ENCODE data around the gene SNPH.
A peak's percentile ranks its signal among the peaks of the same experiment; 100 is the strongest.

SNPH gene

GRCh38 chr20:1287306-1287705 is 21.2 kb downstream of the SNPH start:
- no peak for TF ChIP-seq POLR2A (IDR thresholded peaks at IDR 0.05; ENCODE audit: low read depth, low read length)
- DNase-seq (ENCODE audit: insufficient read length, low spot score) (no peak), FAIRE-seq (no peak)

- FAIRE-seq (no peak), DNase-seq (ENCODE audit: insufficient read length, low spot score) (no peak)
- TF ChIP-seq POLR2A (IDR thresholded peaks at IDR 0.05; ENCODE audit: low read depth, low read length), result no peak
These were observed 21.9 kb downstream of the SNPH start for GRCh38 chr20:1287787-1288569.

GRCh38 chr20:1291191-1291741 is 25.2 kb downstream of the SNPH start:
- no peak for TF ChIP-seq POLR2A (IDR thresholded peaks at IDR 0.05; ENCODE audit: low read depth, low read length)
- no peak for FAIRE-seq
- DNase-seq (ENCODE audit: insufficient read length, low spot score), result no peak

- TF ChIP-seq POLR2A (IDR thresholded peaks at IDR 0.05; ENCODE audit: low read depth, low read length), result no peak
- DNase-seq (ENCODE audit: insufficient read length, low spot score), result no peak
- FAIRE-seq, result no peak
These were observed 26.5 kb downstream of the SNPH start for GRCh38 chr20:1292620-1293019.

GRCh38 chr20:1293641-1294379 is 27.7 kb downstream of the SNPH start:
- FAIRE-seq (no peak), DNase-seq (ENCODE audit: insufficient read length, low spot score) (no peak)
- TF ChIP-seq POLR2A (IDR thresholded peaks at IDR 0.05; ENCODE audit: low read depth, low read length), result no peak

GRCh38 chr20:1294497-1294896 is 28.4 kb downstream of the SNPH start:
- FAIRE-seq (no peak), DNase-seq (ENCODE audit: insufficient read length, low spot score) (no peak)
- TF ChIP-seq POLR2A (IDR thresholded peaks at IDR 0.05; ENCODE audit: low read depth, low read length), result no peak

- no peak for DNase-seq (ENCODE audit: insufficient read length, low spot score)
- TF ChIP-seq POLR2A (IDR thresholded peaks at IDR 0.05; ENCODE audit: low read depth, low read length), result no peak
- no peak for FAIRE-seq
These were observed 29.3 kb downstream of the SNPH start for GRCh38 chr20:1295276-1295930.

- no peak for DNase-seq (ENCODE audit: insufficient read length, low spot score)
- TF ChIP-seq POLR2A (IDR thresholded peaks at IDR 0.05; ENCODE audit: low read depth, low read length), result no peak
- FAIRE-seq, result no peak
These were observed 30.1 kb downstream of the SNPH start for GRCh38 chr20:1296117-1296610.

- FAIRE-seq, result no peak
- no peak for DNase-seq (ENCODE audit: insufficient read length, low spot score)
- no peak for TF ChIP-seq POLR2A (IDR thresholded peaks at IDR 0.05; ENCODE audit: low read depth, low read length)
These were observed 30.8 kb downstream of the SNPH start for GRCh38 chr20:1296922-1297321.

- no peak for TF ChIP-seq POLR2A (IDR thresholded peaks at IDR 0.05; ENCODE audit: low read depth, low read length)
- DNase-seq (ENCODE audit: insufficient read length, low spot score) (no peak), FAIRE-seq (no peak)
These were observed 31.4 kb downstream of the SNPH start for GRCh38 chr20:1297486-1297885.

- no peak for TF ChIP-seq POLR2A (IDR thresholded peaks at IDR 0.05; ENCODE audit: low read depth, low read length)
- FAIRE-seq, result no peak
These were observed 32.1 kb downstream of the SNPH start for GRCh38 chr20:1298166-1298565.

GRCh38 chr20:1298888-1299511 is 32.9 kb downstream of the SNPH start:
- DNase-seq (ENCODE audit: insufficient read length, low spot score) (no peak), FAIRE-seq (no peak)
- no peak for TF ChIP-seq POLR2A (IDR thresholded peaks at IDR 0.05; ENCODE audit: low read depth, low read length)

More at GRCh38 chr20:1298166-1298565, 32.1 kb downstream of the SNPH start:
- no peak for DNase-seq (ENCODE audit: insufficient read length, low spot score)

GRCh38 chr20:1299522-1299921 is 33.4 kb downstream of the SNPH start:
- peak; percentile 37 for DNase-seq (ENCODE audit: insufficient read length, low spot score)
- no peak for TF ChIP-seq POLR2A (IDR thresholded peaks at IDR 0.05; ENCODE audit: low read depth, low read length)
- FAIRE-seq, result no peak

Measured in H54 (cell line).